Stomach (tissue), 9 donors: ENCODE data around the gene TTLL12. TPM values are rescaled to one million over a fixed set of nuclear protein-coding genes. Genes with fewer than 3 reads are reported as not detected.
A peak's percentile ranks its signal among the peaks of the same experiment; 100 is the strongest.

Experiments used
- DNase-seq, 2 donors: peaks; one replicate each; pipeline versions ENCODE4 v3.0.0 to v3.0.0-alpha.2; 2013 to 2019
- H3K27ac ChIP-seq, 5 donors: fragments of 200-600 bp in 4 of 5; sonication (generic) in 4 of 5; one replicate each; pipeline ENCODE4 v1.5.1; 2013 to 2019; ENCODE audit warnings: mild to moderate bottlenecking in 1 of 5, moderate library complexity in 1 of 5
- H3K27me3 ChIP-seq, 3 donors: fragments of 200-600 bp; sonication (generic); one replicate each; pipeline ENCODE4 v1.5.1; 2017 to 2019; ENCODE audit warnings: mixed run types in 1 of 3
- H3K36me3 ChIP-seq, 4 donors: fragments of 200-600 bp; sonication (generic); 1 replicate in 3 of 4; 2 replicates in 1 of 4; pipeline ENCODE4 v1.5.1; 2016 to 2019
- H3K4me1 ChIP-seq, 4 donors: fragments of 200-600 bp; sonication (generic); one replicate each; pipeline ENCODE4 v1.5.1; 2016 to 2019
- H3K4me3 ChIP-seq, 4 donors: fragments of 200-600 bp; sonication (generic) in 3 of 4; one replicate each; pipeline ENCODE4 v1.5.1; 2016 to 2019; ENCODE audit warnings: mild to moderate bottlenecking in 1 of 4
- H3K9me3 ChIP-seq, 4 donors: fragments of 200-600 bp; sonication (generic); one replicate each; pipeline ENCODE4 v1.5.1; 2016 to 2019
- EP300 ChIP-seq: sonication (generic); formaldehyde crosslinking; IDR thresholded peaks from one replicate; pipeline ENCODE4 v1.6.1; 2017; ENCODE audit warnings: antibody characterized with exemption
- POLR2A ChIP-seq, 4 donors: fragments of 450-650 bp; IDR thresholded peaks; one replicate each; pipeline ENCODE4 v1.6.1; 2016; ENCODE audit warnings: antibody characterized with exemption in 4 of 4, control low read depth in 2 of 4, mild to moderate bottlenecking in 1 of 4, moderate library complexity in 1 of 4
- POLR2AphosphoS5 ChIP-seq, 3 donors: sonication (generic); formaldehyde crosslinking; IDR thresholded peaks; one replicate each; pipeline ENCODE4 v1.6.1; 2016; ENCODE audit warnings: antibody characterized with exemption in 3 of 3
- WGBS, 5 donors: extraction: QIAGEN DNeasy Blood & Tissue Kit in 3 of 5; methylation state at CpG; one replicate each; pipeline versions ENCODE4 v1.1.5 to v1.1.7; 2013 to 2018; 5-methylcytosine and 5-hydroxymethylcytosine counted together
- intact Hi-C: fragments of 100-400 bp; cut with DNase I; formaldehyde crosslinking; loops from one replicate; pipeline ENCODE4 v1.15.1; 2023; ENCODE audit warnings: low total_unique reads
- polyA plus RNA-seq, 3 donors: library from polyadenylated mRNA; stranded (reverse); fragments of 200-250 nt; gene quantifications; one replicate each; pipeline ENCODE4 v1.2.3, GENCODE V29; 2013
- total RNA-seq, 5 donors: library from RNA; depleted of rRNA; stranded (reverse); fragments of >200 nt; gene quantifications; one replicate each; pipeline versions ENCODE4 v1.1.0 to v1.2.3, GENCODE V29; 2014 to 2016
- TF ChIP-seq, protein P1 (sequence below), 7 experiments: fragments of 450-650 bp in 4 of 7; fragments of 200-600 bp in 3 of 7; sonication (generic) in 3 of 7; IDR thresholded peaks; one replicate each; pipeline ENCODE4 v1.5.1; 2016 to 2019; ENCODE audit warnings: antibody characterized with exemption in 7 of 7, control low read depth in 2 of 7, mild to moderate bottlenecking in 1 of 7
- donor health status: healthy with polysubstance abuse.
- donor health status: Bipolar disorder and iron deficiency.
- donor health status: healthy.

TTLL12 gene
- total and polyA plus RNA-seq, 8 donors, result 4.1 to 64.3 (median 30.1) TPM

DNA sequence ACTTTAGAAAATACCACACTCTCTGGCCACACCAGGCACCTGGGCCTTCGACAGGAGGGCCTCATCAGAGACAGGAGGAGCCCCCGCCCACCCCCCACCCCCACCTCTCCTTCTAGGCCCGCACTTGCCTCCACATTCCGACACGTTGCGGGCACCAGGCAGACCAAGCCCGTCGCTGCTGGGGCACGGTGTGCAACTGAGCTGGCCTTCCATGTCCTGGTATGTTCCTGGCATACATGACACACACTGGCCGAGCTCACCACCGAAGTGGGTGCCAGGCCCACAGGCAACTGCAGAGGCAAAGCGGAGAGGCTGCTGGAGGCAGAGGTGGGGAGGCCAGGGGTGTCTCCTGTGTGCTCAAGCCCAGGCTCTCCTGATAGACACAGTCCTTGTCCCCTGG is 27.0 kb upstream of the TTLL12 start:
- H3K27me3 ChIP-seq, result peaks cover 0 to 12% (median 6%) of the 10 kb centered on the region in 3 donors
- H3K27ac ChIP-seq, result no peak overlapping the region
- H3K9me3 ChIP-seq, result no peaks in the 10 kb centered on the region
- TF ChIP-seq, protein P1, sequence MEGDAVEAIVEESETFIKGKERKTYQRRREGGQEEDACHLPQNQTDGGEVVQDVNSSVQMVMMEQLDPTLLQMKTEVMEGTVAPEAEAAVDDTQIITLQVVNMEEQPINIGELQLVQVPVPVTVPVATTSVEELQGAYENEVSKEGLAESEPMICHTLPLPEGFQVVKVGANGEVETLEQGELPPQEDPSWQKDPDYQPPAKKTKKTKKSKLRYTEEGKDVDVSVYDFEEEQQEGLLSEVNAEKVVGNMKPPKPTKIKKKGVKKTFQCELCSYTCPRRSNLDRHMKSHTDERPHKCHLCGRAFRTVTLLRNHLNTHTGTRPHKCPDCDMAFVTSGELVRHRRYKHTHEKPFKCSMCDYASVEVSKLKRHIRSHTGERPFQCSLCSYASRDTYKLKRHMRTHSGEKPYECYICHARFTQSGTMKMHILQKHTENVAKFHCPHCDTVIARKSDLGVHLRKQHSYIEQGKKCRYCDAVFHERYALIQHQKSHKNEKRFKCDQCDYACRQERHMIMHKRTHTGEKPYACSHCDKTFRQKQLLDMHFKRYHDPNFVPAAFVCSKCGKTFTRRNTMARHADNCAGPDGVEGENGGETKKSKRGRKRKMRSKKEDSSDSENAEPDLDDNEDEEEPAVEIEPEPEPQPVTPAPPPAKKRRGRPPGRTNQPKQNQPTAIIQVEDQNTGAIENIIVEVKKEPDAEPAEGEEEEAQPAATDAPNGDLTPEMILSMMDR (IDR thresholded peaks at IDR 0.05), result no peak
- TF ChIP-seq POLR2AphosphoS5 (IDR thresholded peaks at IDR 0.05), result no peak
- TF ChIP-seq POLR2A (IDR thresholded peaks at IDR 0.05), result no peak
- TF ChIP-seq EP300, result no peak
- DNase-seq, result no peak
- H3K4me3 ChIP-seq, result no peak overlapping the region
- H3K36me3 ChIP-seq, result peaks cover 0 to 12% (median 0%) of the 10 kb centered on the region in 4 donors
- intact Hi-C loops, result no loop called here
- WGBS, 5 donors, result 78 to 88% (median 84%) methylated on average over 9 to 12 of the region's 12 CpGs
- no peaks in the 10 kb centered on the region for H3K4me1 ChIP-seq

- Histone ChIP-seq H3K36me3 (peaks cover 0 to 11% (median 0%) of the 10 kb centered on the region in 4 donors), H3K4me1 (no peaks in the 10 kb centered on the region), H3K27ac (no peak overlapping the region), H3K9me3 (no peaks in the 10 kb centered on the region), H3K27me3 (peaks cover 0 to 12% (median 6%) of the 10 kb centered on the region in 3 donors), H3K4me3 (no peak overlapping the region)
- WGBS, 5 donors, result 26 to 38% (median 27%) methylated on average over 7 to 8 of the region's 8 CpGs
- intact Hi-C loops, result no loop called here
- DNase-seq, result peak in 1 of 2 donors; percentile 63
- no peak for TF ChIP-seq POLR2A (IDR thresholded peaks at IDR 0.05)
- TF ChIP-seq POLR2AphosphoS5 (IDR thresholded peaks at IDR 0.05), result no peak
- TF ChIP-seq, protein P1 (IDR thresholded peaks at IDR 0.05), result no peak
- no peak for TF ChIP-seq EP300
Measured at GRCh38 chr22:43213051-43213450, 26.1 kb upstream of the TTLL12 start.

DNA sequence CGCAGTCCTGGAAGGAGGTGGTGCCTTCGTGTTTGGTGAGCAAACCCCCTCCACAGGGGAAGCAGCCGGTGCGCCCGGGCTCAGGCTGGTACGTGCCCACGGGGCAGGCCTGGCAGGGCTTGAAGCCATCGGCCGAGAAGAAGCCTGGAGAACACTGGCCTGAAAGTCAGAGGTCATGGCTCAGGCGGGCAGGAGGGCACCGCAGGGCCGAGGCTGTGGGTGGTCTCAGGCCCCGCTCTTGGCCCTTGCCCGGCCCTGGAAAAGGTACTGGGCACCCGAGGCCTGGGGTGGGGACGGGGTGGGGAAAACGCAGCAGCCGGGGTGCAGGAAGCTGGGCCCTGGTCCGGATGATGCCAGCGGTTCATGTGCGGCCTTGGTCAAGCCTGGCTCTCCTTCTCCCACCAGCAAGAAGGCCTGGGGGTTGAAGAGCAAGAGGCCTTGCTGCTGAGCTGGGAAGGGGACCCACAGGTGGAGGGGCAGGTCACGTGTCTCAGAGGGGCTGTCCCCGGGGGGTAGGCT is 25.6 kb upstream of the TTLL12 start:
- 84 to 89% (median 87%) methylated on average over 14 to 23 of the region's 23 CpGs for WGBS, 5 donors
- intact Hi-C loops, result no loop called here
- no peaks in the 10 kb centered on the region for H3K9me3 ChIP-seq
- H3K27me3 ChIP-seq, result peaks cover 0 to 12% (median 6%) of the 10 kb centered on the region in 3 donors
- H3K27ac ChIP-seq, result no peak overlapping the region
- DNase-seq, result no peak
- no peak overlapping the region for H3K4me3 ChIP-seq
- peaks cover 0 to 6% (median 0%) of the 10 kb centered on the region in 4 donors for H3K36me3 ChIP-seq
- H3K4me1 ChIP-seq, result no peaks in the 10 kb centered on the region
- no peak for TF ChIP-seq POLR2A (IDR thresholded peaks at IDR 0.05)
- no peak for TF ChIP-seq EP300
- TF ChIP-seq, protein P1 (IDR thresholded peaks at IDR 0.05), result no peak
- TF ChIP-seq POLR2AphosphoS5 (IDR thresholded peaks at IDR 0.05), result no peak

- Histone ChIP-seq H3K27ac (no peak overlapping the region), H3K9me3 (no peaks in the 10 kb centered on the region), H3K4me3 (no peak overlapping the region), H3K36me3 (peaks cover 0 to 4% (median 0%) of the 10 kb centered on the region in 4 donors), H3K27me3 (peaks cover 0 to 17% (median 6%) of the 10 kb centered on the region in 3 donors), H3K4me1 (no peaks in the 10 kb centered on the region)
- 82 to 88% (median 84%) methylated on average over 10 to 13 of the region's 13 CpGs for WGBS, 5 donors
- intact Hi-C loops, result no loop called here
- DNase-seq, result no peak
- TF ChIP-seq POLR2A (IDR thresholded peaks at IDR 0.05), result no peak
- no peak for TF ChIP-seq EP300
- TF ChIP-seq POLR2AphosphoS5 (IDR thresholded peaks at IDR 0.05), result no peak
- TF ChIP-seq, protein P1 (IDR thresholded peaks at IDR 0.05), result no peak
Measured at GRCh38 chr22:43211941-43212433, 25.1 kb upstream of the TTLL12 start.
